WTC11 (cell line): Measurements from ENCODE around the gene KRT83.

Experiments
- CREM ChIP-seq: sonication (generic); formaldehyde crosslinking; IDR thresholded peaks from 2 replicates; pipeline ENCODE4 v1.8.1; 2022; ENCODE audit warnings: mild to moderate bottlenecking, missing genetic modification reagents, moderate library complexity
- FOXJ3 ChIP-seq: sonication (generic); formaldehyde crosslinking; IDR thresholded peaks from 2 replicates; pipeline ENCODE4 v1.9.0; 2021; ENCODE audit warnings: missing genetic modification reagents, mild to moderate bottlenecking, borderline replicate concordance
- MLX ChIP-seq: sonication (generic); formaldehyde crosslinking; IDR thresholded peaks from 2 replicates; pipeline ENCODE4 v1.8.1; 2023; ENCODE audit warnings: mild to moderate bottlenecking, missing genetic modification reagents, moderate library complexity
- MYBL2 ChIP-seq: sonication (generic); formaldehyde crosslinking; IDR thresholded peaks from 2 replicates; pipeline ENCODE4 v1.8.1; 2023; ENCODE audit warnings: mild to moderate bottlenecking, moderate library complexity, missing genetic modification reagents
- NFATC4 ChIP-seq: fragments of 250-450 bp; sonication (Bioruptor Pico); IDR thresholded peaks from 2 replicates; pipeline ENCODE4 v1.9.0; 2021; ENCODE audit warnings: mild to moderate bottlenecking
- NFYB ChIP-seq: sonication (generic); formaldehyde crosslinking; conservative IDR thresholded peaks from 2 replicates; pipeline ENCODE4 v1.8.0; 2022; ENCODE audit warnings: low read depth, missing genetic modification reagents
- SP1 ChIP-seq: sonication (generic); formaldehyde crosslinking; conservative IDR thresholded peaks from 2 replicates; pipeline ENCODE4 v1.8.1; 2022; ENCODE audit warnings: missing genetic modification reagents
- USF2 ChIP-seq: sonication (generic); formaldehyde crosslinking; IDR thresholded peaks from 2 replicates; pipeline ENCODE4 v1.8.1; 2023; ENCODE audit warnings: mild to moderate bottlenecking, missing genetic modification reagents, moderate library complexity
- ZNF121 ChIP-seq: sonication (generic); formaldehyde crosslinking; IDR thresholded peaks from 2 replicates; pipeline ENCODE4 v1.8.0; 2023; ENCODE audit warnings: missing genetic modification reagents
- ZNF263 ChIP-seq: sonication (generic); formaldehyde crosslinking; IDR thresholded peaks from 2 replicates; pipeline ENCODE4 v1.8.1; 2022; ENCODE audit warnings: low read depth, mild to moderate bottlenecking, moderate library complexity, missing genetic modification reagents
- TF ChIP-seq, protein P1 (sequence below): fragments of 200-600 bp; IDR thresholded peaks from 2 replicates; pipeline ENCODE4 v1.8.0; 2022; ENCODE audit warnings: antibody characterized with exemption
- TF ChIP-seq, protein P2 (sequence below): sonication (generic); formaldehyde crosslinking; IDR thresholded peaks from 2 replicates; pipeline ENCODE4 v1.8.0; 2022; ENCODE audit warnings: mild to moderate bottlenecking, missing genetic modification reagents
- TF ChIP-seq, protein P3 (sequence below): sonication (generic); formaldehyde crosslinking; IDR thresholded peaks from 2 replicates; pipeline ENCODE4 v1.8.0; 2022; ENCODE audit warnings: mild to moderate bottlenecking, missing genetic modification reagents
- TF ChIP-seq, protein P4 (sequence below): sonication (generic); formaldehyde crosslinking; IDR thresholded peaks from 2 replicates; pipeline ENCODE4 v1.8.1; 2023; ENCODE audit warnings: mild to moderate bottlenecking, missing genetic modification reagents

- TF ChIP-seq, protein P1, sequence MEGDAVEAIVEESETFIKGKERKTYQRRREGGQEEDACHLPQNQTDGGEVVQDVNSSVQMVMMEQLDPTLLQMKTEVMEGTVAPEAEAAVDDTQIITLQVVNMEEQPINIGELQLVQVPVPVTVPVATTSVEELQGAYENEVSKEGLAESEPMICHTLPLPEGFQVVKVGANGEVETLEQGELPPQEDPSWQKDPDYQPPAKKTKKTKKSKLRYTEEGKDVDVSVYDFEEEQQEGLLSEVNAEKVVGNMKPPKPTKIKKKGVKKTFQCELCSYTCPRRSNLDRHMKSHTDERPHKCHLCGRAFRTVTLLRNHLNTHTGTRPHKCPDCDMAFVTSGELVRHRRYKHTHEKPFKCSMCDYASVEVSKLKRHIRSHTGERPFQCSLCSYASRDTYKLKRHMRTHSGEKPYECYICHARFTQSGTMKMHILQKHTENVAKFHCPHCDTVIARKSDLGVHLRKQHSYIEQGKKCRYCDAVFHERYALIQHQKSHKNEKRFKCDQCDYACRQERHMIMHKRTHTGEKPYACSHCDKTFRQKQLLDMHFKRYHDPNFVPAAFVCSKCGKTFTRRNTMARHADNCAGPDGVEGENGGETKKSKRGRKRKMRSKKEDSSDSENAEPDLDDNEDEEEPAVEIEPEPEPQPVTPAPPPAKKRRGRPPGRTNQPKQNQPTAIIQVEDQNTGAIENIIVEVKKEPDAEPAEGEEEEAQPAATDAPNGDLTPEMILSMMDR = no peak
- TF ChIP-seq ZNF121 (CRISPR knock-in tag) (no peak), NFATC4 (CRISPR knock-in tag) (no peak), SP1 (CRISPR knock-in tag) (no peak), NFYB (CRISPR knock-in tag) (no peak), CREM (CRISPR knock-in tag) (no peak), FOXJ3 (CRISPR knock-in tag) (no peak), ZNF263 (CRISPR knock-in tag) (no peak), MLX (CRISPR knock-in tag) (no peak), USF2 (CRISPR knock-in tag) (no peak), MYBL2 (CRISPR knock-in tag) (no peak)
- TF ChIP-seq, protein P2, sequence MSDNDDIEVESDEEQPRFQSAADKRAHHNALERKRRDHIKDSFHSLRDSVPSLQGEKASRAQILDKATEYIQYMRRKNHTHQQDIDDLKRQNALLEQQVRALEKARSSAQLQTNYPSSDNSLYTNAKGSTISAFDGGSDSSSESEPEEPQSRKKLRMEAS (CRISPR knock-in tag) = no peak
- TF ChIP-seq, protein P3, sequence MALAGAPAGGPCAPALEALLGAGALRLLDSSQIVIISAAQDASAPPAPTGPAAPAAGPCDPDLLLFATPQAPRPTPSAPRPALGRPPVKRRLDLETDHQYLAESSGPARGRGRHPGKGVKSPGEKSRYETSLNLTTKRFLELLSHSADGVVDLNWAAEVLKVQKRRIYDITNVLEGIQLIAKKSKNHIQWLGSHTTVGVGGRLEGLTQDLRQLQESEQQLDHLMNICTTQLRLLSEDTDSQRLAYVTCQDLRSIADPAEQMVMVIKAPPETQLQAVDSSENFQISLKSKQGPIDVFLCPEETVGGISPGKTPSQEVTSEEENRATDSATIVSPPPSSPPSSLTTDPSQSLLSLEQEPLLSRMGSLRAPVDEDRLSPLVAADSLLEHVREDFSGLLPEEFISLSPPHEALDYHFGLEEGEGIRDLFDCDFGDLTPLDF (CRISPR knock-in tag) = no peak
- TF ChIP-seq, protein P4, sequence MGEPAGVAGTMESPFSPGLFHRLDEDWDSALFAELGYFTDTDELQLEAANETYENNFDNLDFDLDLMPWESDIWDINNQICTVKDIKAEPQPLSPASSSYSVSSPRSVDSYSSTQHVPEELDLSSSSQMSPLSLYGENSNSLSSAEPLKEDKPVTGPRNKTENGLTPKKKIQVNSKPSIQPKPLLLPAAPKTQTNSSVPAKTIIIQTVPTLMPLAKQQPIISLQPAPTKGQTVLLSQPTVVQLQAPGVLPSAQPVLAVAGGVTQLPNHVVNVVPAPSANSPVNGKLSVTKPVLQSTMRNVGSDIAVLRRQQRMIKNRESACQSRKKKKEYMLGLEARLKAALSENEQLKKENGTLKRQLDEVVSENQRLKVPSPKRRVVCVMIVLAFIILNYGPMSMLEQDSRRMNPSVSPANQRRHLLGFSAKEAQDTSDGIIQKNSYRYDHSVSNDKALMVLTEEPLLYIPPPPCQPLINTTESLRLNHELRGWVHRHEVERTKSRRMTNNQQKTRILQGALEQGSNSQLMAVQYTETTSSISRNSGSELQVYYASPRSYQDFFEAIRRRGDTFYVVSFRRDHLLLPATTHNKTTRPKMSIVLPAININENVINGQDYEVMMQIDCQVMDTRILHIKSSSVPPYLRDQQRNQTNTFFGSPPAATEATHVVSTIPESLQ (CRISPR knock-in tag) = no peak
These were observed 47.3 kb upstream of the KRT83 start for GRCh38 chr12:52368508-52368907.
